NCI-H1048 (cell line): Measurements from ENCODE around the gene HTT.
"Not testable (repeated sequence)": the region's sequence is repeated elsewhere in the genome, so short reads cannot be mapped to it uniquely, and the experiment has no call there.

Source experiments
- DNase-seq: peaks from one replicate; lab custom pipeline; 2025; lab: John Stamatoyannopoulos, UW

HTT gene

DNA sequence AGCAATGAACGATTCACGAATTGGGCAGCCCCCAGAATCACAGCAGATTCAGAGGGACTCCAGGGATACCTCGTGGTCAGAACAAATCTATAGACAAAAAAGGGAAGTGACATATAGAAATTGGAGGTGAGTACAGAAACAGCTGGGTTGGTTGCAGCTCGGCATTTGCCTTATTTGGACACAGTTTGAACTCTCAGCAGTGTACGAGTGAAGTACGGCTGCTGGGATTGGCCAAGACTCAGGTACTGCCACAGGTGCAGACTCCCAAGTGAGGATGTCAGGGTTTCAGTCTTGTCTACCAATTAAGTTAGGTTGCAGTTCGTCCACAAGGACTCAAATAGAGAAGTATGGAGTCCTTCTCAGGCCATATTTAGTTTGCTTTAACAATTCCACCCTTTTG, 28.3 kb upstream of the HTT start:
- DNase-seq, result no peak

DNA sequence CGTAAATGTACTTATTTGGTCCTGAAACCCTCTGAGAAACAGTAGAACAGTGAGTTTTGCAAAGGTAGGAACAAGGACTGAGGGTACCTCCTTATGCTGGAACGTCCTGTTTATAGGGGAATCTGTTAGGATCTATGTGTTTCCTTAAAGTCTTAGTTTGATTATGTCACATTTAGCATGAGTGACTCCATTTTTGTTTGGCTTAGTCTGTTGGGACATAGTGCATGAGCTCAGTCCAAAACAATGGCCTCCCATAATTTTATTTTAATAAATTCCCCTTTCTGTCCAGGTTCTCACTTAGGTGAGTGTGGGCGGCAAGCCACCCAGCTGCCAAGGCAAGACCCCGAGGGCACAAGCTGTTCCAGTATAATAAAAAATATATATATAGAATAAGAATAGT, 27.9 kb upstream of the HTT start:
- DNase-seq, result no peak

DNA sequence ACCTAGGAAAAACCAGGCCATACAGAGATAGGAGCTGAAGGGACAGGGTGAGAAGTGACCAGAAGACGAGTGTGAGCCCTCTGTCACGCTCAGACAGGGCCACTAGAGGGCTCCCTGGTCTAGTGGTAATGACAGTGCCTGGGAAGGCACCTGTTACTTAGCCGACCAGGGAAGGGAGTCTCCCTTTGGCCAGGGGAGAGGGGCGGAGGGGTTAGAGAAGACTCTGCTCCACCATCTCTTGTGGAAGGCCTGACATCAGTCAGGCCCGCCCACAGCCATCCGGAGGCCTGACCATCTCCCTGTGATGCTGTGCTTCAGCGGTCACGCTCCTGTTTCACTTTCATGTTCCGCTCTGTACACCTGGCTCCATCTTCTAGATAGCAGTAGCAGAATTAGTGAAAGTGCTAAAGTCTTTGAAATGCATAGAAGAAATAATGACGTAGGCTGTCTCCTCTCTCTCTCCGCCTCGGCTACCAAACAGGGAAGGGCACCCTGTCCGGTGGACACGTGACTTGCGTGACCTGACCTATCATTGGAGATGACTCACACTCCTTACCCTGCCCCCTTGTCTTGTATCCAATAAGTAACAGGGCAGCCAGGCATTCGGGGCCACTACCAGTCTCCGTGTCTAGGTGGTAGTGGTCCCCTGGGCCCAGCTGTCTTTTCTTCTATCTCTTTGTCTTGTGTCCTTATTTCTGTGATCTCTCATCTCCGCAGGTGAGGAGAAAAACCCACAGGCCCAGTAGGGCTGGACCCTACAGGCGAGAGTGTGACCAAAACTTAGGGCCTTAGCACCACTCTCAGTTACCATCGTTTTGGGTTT, 26.8 kb upstream of the HTT start:
- DNase-seq, result no peak

DNA sequence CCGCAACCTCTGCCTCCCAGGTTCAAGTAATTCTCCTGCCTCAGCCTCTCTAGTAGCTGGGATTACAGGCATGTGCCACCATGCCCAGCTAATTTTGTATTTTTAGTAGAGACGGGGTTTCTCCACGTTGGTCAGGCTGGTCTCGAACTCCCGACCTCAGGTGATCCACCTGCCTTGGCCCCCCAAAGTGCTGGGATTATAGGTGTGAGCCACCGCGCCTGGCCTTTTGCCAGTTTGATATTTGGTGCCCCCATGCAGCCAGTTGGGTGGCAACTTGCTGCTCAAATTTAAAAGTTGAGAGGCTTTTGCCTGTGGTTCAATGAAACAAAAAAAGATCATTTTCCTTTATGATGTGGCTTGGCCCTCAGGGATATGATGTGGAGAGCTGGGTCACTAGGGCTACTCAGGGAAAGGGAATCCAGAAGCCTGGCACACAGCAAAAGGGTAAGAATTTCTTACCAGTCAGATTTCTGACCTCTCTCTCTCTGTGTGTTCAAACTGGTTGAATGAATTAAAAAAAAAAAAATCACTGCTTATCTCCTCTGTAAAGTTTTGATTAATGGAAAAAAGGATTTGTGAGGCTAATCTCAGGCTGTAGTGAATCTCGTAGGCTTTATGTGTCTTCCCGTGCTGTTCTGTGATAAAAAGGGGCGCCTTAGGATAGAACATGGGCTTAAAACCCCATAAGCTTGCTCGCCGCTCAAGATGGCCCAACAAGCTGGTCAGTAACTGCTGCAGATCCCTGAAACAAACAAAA, 23.2 kb upstream of the HTT start:
- DNase-seq, result not testable (repeated sequence)

DNA sequence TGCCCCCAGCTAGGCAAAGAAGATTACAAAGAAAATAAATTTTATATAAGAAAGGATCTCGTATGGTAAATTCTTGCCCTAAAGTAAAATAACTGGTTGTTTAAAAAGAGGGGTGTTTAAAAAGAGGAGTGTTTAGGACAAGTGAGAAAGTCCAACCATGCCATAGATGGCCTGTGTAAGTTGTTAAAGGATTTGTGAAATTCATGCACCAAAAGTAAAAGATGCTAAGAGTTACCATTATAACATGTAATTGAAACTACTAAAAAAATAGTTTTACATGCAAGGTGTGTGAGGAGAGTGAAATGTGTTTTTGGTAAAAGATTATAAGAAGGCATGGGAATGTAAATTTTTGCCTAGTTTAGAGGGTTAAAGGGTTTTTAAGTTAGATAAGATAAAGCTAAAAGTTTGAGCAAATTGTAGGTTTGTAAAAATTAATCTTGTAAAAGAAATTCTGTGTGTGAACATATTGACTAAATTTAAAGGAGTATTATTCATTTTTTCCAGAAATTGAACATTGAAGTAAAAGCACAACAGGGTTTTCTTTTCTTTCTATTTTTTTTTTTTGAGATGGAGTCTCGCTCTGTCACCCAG, 20.2 kb upstream of the HTT start:
- DNase-seq, result no peak

DNA sequence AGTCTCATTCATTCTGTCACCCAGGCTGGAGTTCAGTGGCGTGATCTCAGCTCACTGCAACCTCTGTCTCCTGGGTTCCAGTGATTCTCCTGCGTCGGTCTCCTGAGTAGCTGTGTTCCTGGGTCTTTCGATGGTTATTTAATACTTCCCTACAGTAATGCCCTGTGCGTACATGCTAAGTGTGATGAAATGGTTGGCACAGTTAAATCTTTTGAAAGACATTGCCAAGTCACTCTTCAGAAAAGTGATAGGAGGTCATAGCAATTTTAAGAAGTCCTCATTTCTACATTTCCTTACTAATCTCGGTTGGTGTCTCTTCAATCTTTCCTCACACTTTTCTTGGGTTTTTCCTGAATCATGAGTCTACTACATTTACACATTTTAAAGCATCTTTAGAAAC, 14.5 kb upstream of the HTT start:
- DNase-seq, result no peak

DNA sequence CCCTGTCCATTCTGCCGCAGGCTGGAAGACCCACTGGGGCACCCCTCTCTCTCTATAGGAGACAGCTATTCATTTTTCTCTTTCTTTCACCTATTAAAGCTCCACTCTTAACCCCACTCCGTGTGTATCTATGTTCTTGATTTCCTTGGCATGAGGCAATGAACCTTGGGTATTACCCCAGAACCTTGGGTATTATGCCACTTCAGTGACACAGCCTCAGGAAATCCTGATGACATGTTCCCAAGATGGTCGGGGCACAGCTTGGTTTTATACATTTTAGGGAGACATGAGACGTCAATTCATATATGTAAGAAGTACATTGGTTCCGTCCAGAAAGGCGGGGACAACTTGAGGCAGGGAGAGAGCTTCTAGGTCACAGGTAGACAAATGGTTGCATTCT, 13.5 kb upstream of the HTT start:
- DNase-seq, result no peak

DNA sequence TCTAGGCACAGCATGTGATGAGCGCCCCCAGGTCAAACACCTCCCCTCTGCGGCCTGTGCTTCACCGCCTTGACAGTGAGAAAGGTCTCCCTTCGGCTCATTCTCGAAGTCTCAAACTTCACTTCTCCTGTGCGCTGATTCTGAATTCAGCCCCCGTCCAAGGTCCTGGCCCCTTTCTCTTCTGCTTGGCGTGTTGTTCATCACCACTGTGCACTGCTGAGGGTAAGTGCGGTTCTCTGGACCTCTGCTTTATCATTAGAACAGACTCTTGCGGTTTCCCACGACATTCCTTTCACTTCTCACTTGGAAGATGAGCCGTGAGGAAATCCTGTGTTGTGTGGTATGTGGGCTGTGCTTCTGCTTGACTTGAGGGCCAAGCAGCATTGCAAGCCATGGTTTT, 12.0 kb upstream of the HTT start:
- DNase-seq, result no peak

DNA sequence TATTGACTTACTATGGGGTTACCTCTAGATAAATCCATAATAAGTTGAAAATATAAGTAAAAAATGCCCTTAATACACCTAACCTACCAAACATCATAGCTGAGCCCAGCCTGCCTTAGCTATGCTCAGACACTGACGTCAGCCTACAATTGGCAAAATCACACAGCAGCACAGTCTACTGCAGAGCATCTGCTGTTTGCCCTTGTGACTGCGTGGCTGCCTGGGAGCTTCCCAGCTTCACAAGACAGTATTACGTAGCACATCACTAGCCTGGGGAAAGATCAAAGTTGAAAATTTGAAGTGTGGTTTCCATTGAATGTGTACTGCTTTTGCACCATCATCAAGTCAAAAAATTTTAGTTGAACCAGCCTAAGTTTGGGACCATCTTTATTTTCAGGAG, 8.9 kb upstream of the HTT start:
- DNase-seq, result no peak

DNA sequence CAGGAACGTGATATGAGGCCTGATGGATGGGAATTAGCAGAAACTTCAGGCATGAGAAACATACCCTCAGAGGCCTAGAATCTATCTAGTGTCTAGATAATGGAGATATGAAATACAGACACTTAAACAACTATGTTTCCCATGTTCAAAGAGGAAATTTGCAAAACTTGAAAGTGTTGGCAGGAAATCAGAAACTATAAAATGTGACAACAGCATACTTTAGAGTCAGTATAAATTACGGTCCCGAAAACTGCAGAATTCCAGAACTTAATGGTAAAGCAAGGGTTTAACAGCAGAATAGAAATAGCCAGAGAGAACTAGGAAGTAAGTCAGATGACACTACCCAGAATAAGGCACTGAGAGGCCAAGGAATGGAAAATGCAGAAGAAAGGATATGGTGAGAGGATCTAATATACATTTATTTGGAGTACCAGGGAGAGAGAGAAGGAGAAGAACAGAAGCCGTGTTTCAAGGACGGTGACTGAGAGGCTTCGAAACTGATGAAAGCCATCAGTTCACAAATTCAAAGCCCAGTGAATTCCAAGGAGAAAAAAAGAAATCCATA, 7.6 kb upstream of the HTT start:
- DNase-seq, result no peak

DNA sequence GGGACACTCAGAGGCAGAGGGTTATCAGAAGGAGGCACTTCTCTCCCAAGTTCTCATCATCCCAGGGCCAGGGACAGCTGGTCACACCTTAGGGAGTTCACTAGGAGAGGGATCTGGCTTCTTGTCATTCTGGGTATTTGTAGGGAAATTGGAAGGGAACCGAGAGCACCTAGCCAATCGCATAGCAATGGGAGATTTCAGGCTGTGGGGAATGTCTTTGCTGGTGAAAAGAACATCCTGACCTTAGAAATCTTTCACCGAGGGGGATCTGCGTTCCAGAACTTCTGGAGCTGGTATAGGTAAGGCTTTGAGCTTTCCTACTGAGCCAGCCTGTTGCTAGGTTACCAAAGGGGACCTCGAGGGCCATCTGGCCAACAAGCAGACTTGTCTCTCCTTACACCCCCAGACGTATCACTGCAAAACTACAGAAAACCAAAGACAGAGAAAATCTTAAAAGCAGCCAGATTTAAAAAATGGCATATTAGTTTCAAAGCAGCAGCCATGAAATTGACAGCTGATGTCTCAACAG, 6.9 kb upstream of the HTT start:
- DNase-seq, result no peak

DNA sequence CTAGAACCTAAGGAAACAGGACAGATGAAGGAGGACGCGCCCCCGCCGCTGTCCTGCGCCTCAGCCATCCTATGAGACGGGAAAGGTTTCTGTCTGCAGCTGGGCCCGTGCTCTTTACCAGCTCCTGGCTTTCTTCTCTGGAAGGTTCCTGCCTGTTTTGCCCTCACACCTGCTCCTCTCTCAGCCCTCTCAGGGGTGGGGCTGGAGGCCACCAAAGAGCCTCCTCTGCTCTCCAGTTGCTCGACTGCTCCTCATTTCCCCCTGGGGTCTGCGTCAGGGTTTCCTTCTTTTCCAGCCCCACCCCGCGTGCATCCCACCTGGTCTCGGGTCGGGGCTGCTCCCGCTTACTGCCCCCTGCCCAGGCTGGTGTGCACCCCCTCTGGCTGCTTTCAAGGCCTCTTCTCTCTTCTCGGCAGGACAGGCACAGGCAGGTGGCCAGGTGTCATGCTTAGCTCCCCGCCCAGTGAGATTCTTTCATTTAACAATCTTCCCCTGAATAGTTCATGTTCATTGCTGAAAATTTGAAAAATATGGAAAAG, 4.8 kb upstream of the HTT start:
- no peak for DNase-seq

DNA sequence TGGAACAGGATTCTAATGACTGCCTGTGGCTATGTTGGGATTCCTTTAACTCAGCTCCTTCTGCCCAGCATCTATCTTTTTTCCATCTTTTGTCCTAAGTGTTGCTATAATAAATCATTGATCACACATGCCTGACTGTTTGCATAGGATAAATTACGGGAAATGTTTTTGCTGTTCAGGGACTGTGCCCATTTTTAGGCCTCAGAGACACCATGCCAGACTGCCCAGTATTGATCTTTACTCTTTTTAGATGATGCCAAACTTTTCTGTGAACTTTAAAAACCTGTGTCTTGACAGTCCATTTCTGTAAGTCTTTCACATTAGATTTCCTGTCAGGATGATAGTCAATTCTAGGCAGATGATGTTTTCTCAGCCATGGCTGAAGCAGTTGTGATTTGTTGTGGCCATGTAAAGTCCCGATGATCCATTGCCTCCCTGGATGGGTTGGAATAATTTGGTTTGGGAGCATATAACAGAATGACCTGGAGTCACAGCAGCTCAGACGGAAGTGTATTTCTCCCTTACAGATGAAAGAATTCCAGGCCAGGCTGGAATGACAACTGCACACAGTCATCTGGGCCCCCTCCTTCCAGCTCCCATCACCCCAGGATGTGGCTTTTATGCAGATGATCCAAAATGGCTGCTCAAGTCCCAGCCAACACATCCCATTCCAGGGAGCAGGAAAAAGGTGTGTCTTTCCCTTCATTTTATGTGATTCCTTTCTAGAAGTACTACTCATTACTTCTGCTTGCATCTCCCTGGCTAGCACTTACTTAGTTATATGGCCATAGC, 3.6 kb upstream of the HTT start:
- DNase-seq, result no peak

DNA sequence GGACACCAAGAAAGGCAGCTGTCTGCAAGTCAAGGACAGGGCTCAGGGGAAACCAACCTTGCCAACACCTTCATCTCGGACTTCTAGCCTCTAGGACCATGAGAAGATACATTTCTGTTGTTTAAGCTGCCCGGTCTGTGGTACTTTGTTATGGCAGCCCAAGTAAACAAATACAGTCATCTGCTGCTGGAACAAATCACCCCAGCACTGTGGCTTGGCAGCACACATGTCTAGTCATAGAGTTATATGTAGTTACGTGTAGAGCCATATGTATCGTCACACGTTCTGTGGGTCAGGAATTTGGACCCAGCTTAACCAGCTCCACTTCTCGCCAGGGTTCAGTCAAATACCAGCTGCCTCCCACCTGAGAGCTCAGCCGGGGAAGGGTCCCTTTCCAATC, 2.7 kb upstream of the HTT start:
- no peak for DNase-seq

DNA sequence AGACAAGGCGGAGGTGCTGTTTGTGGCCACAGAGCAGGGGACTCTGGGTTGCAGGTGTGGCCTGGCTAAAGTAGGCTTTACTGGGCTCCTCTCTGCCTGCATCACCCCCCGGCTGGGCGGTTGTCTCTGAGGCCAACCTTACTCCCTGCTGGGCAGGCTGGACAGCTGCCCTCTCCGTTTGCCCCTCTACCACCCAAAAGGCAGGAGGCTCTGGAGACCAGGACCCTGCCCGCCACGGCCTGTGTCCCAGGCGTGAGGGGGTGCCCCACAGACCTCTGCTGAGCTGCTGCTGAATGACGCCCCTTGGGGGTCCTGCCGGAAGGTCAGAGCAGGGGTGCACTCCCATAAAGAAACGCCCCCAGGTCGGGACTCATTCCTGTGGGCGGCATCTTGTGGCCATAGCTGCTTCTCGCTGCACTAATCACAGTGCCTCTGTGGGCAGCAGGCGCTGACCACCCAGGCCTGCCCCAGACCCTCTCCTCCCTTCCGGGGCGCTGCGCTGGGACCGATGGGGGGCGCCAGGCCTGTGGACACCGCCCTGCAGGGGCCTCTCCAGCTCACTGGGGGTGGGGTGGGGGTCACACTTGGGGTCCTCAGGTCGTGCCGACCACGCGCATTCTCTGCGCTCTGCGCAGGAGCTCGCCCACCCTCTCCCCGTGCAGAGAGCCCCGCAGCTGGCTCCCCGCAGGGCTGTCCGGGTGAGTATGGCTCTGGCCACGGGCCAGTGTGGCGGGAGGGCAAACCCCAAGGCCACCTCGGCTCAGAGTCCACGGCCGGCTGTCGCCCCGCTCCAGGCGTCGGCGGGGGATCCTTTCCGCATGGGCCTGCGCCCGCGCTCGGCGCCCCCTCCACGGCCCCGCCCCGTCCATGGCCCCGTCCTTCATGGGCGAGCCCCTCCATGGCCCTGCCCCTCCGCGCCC, 1.1 kb upstream of the HTT start:
- no peak for DNase-seq

DNA sequence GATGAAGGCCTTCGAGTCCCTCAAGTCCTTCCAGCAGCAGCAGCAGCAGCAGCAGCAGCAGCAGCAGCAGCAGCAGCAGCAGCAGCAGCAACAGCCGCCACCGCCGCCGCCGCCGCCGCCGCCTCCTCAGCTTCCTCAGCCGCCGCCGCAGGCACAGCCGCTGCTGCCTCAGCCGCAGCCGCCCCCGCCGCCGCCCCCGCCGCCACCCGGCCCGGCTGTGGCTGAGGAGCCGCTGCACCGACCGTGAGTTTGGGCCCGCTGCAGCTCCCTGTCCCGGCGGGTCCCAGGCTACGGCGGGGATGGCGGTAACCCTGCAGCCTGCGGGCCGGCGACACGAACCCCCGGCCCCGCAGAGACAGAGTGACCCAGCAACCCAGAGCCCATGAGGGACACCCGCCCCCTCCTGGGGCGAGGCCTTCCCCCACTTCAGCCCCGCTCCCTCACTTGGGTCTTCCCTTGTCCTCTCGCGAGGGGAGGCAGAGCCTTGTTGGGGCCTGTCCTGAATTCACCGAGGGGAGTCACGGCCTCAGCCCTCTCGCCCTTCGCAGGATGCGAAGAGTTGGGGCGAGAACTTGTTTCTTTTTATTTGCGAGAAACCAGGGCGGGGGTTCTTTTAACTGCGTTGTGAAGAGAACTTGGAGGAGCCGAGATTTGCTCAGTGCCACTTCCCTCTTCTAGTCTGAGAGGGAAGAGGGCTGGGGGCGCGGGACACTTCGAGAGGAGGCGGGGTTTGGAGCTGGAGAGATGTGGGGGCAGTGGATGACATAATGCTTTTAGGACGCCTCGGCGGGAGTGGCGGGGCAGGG, 568 bp downstream of the HTT start:
- DNase-seq, result peak; percentile 22

DNA sequence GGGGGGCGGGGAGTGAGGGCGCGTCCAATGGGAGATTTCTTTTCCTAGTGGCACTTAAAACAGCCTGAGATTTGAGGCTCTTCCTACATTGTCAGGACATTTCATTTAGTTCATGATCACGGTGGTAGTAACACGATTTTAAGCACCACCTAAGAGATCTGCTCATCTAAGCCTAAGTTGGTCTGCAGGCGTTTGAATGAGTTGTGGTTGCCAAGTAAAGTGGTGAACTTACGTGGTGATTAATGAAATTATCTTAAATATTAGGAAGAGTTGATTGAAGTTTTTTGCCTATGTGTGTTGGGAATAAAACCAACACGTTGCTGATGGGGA, 1.1 kb downstream of the HTT start:
- DNase-seq, result no peak

DNA sequence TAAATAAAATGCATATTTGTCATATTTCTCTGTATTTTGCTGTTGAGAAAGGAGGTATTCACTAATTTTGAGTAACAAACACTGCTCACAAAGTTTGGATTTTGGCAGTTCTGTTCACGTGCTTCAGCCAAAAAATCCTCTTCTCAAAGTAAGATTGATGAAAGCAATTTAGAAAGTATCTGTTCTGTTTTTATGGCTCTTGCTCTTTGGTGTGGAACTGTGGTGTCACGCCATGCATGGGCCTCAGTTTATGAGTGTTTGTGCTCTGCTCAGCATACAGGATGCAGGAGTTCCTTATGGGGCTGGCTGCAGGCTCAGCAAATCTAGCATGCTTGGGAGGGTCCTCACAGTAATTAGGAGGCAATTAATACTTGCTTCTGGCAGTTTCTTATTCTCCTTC, 3.3 kb downstream of the HTT start:
- no peak for DNase-seq

DNA sequence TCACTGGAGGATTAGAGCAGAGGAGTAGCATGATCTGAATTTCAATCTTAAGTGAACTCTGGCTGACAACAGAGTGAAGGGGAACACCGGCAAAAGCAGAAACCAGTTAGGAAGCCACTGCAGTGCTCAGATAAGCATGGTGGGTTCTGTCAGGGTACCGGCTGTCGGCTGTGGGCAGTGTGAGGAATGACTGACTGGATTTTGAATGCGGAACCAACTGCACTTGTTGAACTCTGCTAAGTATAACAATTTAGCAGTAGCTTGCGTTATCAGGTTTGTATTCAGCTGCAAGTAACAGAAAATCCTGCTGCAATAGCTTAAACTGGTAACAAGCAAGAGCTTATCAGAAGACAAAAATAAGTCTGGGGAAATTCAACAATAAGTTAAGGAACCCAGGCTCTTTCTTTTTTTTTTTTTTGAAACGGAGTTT, 5.2 kb downstream of the HTT start:
- DNase-seq, result no peak
